K562 (cell line): Measurements from ENCODE around the gene BCL2L1. TPM values are rescaled to one million over a fixed set of nuclear protein-coding genes. Genes with fewer than 3 reads are reported as not detected.
A peak's percentile ranks its signal among the peaks of the same experiment; 100 is the strongest.

ENCODE experiments used
- CREB3 ChIP-seq: fragments of 450-650 bp; conservative IDR thresholded peaks from 2 replicates; pipeline ENCODE4 v1.6.1; 2016; ENCODE audit warnings: missing genetic modification characterization, low read depth, mild to moderate bottlenecking, missing compliant biosample characterization, moderate library complexity
- FOXJ3 ChIP-seq: sonication (generic); formaldehyde crosslinking; IDR thresholded peaks from 2 replicates; pipeline ENCODE4 v1.4.0; 2020; ENCODE audit warnings: mild to moderate bottlenecking, missing genetic modification reagents
- HMGXB4 ChIP-seq: sonication (generic); formaldehyde crosslinking; IDR thresholded peaks from 2 replicates; pipeline ENCODE4 v1.8.1; 2023; ENCODE audit warnings: mild to moderate bottlenecking, missing genetic modification reagents
- NEUROD1 ChIP-seq: fragments of 150-350 bp; IDR thresholded peaks from 2 replicates; pipeline ENCODE4 v1.6.1; 2014; ENCODE audit warnings: borderline replicate concordance, low read length, low read depth; ENCODE audit not compliant: partially characterized antibody
- NR2F6 ChIP-seq: fragments of 450-650 bp; formaldehyde crosslinking; IDR thresholded peaks from 2 replicates; pipeline ENCODE4 v1.4.0; 2020; ENCODE audit warnings: mild to moderate bottlenecking
- POLR2H ChIP-seq: IDR thresholded peaks from 2 replicates; pipeline ENCODE4 v1.6.1; 2016; ENCODE audit warnings: missing genetic modification characterization, low read depth, mild to moderate bottlenecking, control low read depth, missing compliant biosample characterization, moderate library complexity
- RFX7 ChIP-seq: fragments of 250-450 bp; sonication (Bioruptor Pico); IDR thresholded peaks from 2 replicates; pipeline ENCODE4 v1.5.1; 2021; ENCODE audit warnings: mild to moderate bottlenecking
- ZNF311 ChIP-seq: fragments of 250-450 bp; sonication (Bioruptor Pico); IDR thresholded peaks from 2 replicates; pipeline ENCODE4 v1.4.0; 2020; ENCODE audit warnings: mild to moderate bottlenecking, moderate library complexity
- ZNF592 ChIP-seq: fragments of 450-650 bp; IDR thresholded peaks from 2 replicates; pipeline ENCODE4 v1.6.1; 2017; ENCODE audit warnings: antibody characterized with exemption, mild to moderate bottlenecking
- polyA plus RNA-seq, 8 experiments: library from polyadenylated mRNA; depleted of rRNA in 4 of 8; stranded (reverse) in 5 of 8; unstranded in 3 of 8; fragments of >200 nt; fragmentation: Nextera tagmentation in 2 of 8; fragmentation: Illumina TruSeq in 1 of 8; extraction: Ambion mirVana in 2 of 8; extraction: Trizol in 1 of 8; gene quantifications; 2 replicates each; pipeline versions ENCODE4 v1.2.1 to v1.2.3, GENCODE V29; 2011 to 2014; ENCODE audit warnings: inconsistent platforms in 1 of 8, missing spikeins in 1 of 8
- total RNA-seq, 7 experiments: library from RNA; depleted of rRNA in 6 of 7; stranded (reverse); fragments of >200 nt in 6 of 7; fragmentation: Illumina TruSeq in 2 of 7; extraction: Trizol in 2 of 7; gene quantifications; 2 replicates each; pipeline versions ENCODE4 v1.2.1 to v1.2.3, GENCODE V29; 2011 to 2021; ENCODE audit warnings: low replicate concordance in 1 of 7

Gene BCL2L1
- total and polyA plus RNA-seq, 9 of the 15 experiments (the other 6 are each of a cell fraction or from before 2014, with no cell fraction given), result 3.3 to 182 (median 120) TPM

- TF ChIP-seq ZNF592 (peak; percentile 30; the same call in 1 of the 2 replicates), RFX7 (CRISPR knock-in tag) (0 out of 2 replicates have a peak, but pooled peaks have one; percentile 29), ZNF311 (peak; percentile 75; the same call in 1 of the 2 replicates), NR2F6 (CRISPR knock-in tag) (no peak), CREB3 (tag) (0 out of 2 replicates have a peak, but pooled peaks have one; percentile 13), HMGXB4 (CRISPR knock-in tag) (0 out of 2 replicates have a peak, but pooled peaks have one; percentile 38), FOXJ3 (CRISPR knock-in tag) (no peak), NEUROD1 (no peak), POLR2H (tag) (peak; percentile 31; the same call in 1 of the 2 replicates)
These were observed 42.2 kb downstream of the BCL2L1 start (continued) for GRCh38 chr20:31680286-31681127.
